CD4-positive, alpha-beta T cell treated with Interleukin-12 subunit alpha and Interleukin-12 subunit beta, for 1 hour (primary cell): ENCODE measurements around the gene CARD11.

Experiments used
- DNase-seq: peaks from one replicate; pipeline ENCODE4 v3.0.0-alpha.2; 2020

The CARD11 gene

GRCh38 chr7:2979951-2980350 lies 63.7 kb downstream of the CARD11 start:
- no peak for DNase-seq

- DNase-seq, result no peak
Observed at GRCh38 chr7:2979201-2979631, 64.5 kb downstream of the CARD11 start.

GRCh38 chr7:2978408-2978807 lies 65.3 kb downstream of the CARD11 start:
- DNase-seq, result peak; percentile 66

GRCh38 chr7:2975821-2976371 lies 67.8 kb downstream of the CARD11 start:
- DNase-seq, result no peak

DNA sequence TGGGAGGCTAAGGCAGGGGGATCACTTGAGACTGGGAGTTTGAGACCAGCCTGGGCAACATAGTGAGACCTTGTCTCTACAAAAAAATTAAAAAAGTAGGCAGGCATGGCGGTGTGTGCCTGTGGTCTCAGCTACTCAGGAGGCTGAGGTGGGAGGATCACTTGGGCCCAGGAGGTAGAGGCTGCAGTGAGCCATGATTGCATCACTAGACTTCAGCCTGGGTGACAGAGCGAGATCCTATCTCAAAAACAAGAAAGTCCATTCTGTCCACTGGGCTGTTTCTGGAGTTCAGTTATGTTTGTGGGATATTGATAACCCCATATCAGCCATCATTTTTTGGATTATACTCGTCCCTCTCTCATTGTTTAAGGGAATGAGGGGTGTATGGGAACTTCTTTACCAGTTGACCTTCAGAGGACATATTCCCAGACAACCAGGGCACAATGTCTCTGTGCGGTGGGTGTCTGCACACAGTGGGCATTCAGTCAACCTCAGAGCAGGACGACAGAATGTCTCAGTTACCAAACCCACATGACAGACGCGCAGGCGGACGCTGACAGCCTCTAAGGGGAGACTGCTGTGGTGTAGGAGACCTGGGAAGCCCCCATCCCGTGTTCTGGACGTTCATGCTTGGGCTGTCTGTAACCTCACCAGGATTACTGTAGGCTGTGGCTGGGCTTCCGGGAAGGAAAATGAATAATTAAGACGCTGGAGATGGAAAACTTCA lies 69.4 kb downstream of the CARD11 start:
- DNase-seq, result no peak

- no peak for DNase-seq
Observed at GRCh38 chr7:2972835-2973161, 70.9 kb downstream of the CARD11 start.

DNA sequence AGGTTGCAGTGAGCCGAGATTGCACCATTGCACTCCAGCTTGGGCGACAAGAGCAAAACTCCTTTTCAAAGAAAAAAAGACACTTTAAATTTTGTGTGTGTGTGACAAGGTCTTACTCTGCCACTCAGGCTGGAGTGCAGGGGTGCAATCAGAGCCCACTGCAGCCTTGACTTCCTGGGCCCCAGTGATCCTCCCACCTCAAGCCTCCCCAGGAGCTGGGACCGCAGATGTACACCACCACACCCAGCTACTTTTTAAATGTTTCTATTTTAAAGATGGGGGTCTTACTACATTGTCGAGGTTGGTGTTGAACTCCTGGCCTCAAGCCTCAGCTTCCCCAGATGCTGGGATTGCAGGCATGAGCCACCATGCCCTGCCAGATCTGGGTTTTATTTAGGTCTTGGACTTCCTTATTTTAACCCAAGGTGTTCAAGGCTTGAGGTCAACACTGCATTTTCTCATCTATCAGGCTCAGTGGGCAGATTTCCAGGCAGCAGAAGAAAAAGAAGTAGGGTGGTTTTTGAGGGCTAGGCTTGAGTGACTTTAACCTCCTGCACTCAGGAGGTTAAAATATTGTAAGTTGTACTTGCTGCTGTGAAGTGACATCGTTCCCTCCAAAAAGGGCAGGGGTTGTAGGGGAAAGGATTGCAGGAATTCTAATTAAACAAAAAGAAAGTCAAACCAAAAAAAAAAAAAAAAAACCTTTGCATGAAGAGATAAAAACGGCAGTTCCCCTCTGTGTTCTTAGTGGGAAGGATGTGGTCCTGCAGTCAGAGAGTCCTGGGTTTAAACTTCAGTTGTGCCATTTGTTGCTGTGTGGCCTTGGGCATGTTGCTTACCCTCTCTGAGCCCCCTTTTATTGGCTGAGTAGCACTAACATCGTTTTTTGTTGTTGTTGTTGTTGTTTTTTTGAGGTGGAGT lies 71.5 kb downstream of the CARD11 start:
- no peak for DNase-seq

GRCh38 chr7:2970861-2971260 lies 72.8 kb downstream of the CARD11 start:
- no peak for DNase-seq

- no peak for DNase-seq
Observed at GRCh38 chr7:2970307-2970664, 73.4 kb downstream of the CARD11 start.

- no peak for DNase-seq
Observed at GRCh38 chr7:2969398-2970306, 74.0 kb downstream of the CARD11 start.

- DNase-seq, result no peak
Observed at GRCh38 chr7:2968616-2969397, 74.9 kb downstream of the CARD11 start.

GRCh38 chr7:2968176-2968575 lies 75.5 kb downstream of the CARD11 start:
- no peak for DNase-seq

- no peak for DNase-seq
Observed at GRCh38 chr7:2967705-2968104, 76.0 kb downstream of the CARD11 start.

GRCh38 chr7:2967253-2967652 lies 76.4 kb downstream of the CARD11 start:
- no peak for DNase-seq

DNA sequence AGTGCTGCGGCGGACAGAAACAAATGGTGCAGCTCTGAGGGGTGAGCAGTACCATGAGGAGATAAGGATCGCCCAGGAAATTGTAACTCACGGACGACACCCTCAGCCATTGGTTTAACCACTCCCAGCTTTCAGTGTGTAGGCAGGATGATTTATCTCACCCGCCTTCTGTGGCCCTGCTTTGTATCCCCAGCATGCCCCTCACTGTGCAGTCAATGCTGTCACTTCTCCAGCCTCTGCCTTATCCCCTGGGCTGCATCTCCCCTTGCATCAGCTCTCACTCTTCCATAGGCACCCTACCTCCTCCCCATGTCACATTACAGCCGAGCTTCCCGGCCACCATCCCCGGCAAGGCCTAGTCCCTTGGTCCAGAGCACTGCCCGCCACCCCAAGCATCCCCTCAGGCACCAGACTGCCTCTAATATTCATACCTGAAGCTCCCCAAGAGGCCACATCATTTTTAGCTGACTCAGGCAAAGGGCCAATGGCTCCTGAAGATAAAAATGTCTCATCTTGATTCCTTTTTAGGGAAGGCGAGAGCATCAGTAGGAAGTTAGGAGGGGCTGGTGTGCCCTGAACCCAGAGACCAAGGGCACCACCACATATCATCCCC lies 77.1 kb downstream of the CARD11 start:
- no peak for DNase-seq

- no peak for DNase-seq
Observed at GRCh38 chr7:2965745-2966270, 77.9 kb downstream of the CARD11 start.

DNA sequence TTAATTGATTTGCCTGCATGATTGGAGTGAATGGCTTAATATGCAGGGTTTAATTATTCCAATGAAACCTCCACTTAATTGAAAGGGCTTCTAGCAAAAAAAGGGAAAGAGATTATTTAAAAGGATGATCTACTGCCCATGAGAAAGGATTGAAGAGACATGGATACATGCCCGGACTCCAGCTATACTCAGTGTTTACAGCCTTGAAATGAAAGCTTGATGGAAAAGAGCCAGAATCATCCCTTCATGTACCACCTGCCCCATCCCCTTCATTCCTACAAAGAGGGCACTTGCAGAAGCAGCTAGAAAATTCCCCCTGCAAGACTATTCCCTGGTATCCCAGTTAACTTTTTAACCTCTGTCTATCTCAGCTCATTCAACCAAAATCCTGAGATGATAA lies 78.4 kb downstream of the CARD11 start:
- no peak for DNase-seq

- no peak for DNase-seq
Observed at GRCh38 chr7:2964208-2964607, 79.5 kb downstream of the CARD11 start.

DNA sequence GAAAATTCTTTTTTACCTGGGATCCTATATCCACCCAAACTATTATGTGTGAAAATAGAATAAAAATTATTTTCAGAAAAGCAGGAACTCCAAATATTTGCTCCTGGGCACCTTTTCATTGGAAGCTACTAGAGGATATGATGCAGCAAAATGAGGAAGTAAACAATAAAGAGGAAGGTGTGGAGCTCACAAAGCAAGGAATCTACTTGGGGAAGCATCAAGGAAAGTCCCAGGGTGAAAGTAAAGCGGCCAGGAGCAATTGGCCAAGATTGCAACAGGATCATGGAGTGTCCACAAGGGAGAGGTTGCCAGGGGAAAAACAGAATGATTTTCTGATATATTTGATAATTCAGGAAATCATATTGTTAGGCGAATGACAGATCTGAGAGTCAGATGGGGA lies 80.8 kb downstream of the CARD11 start:
- no peak for DNase-seq

GRCh38 chr7:2959828-2960599 lies 83.7 kb downstream of the CARD11 start:
- DNase-seq, result no peak
